ENCODE data around the gene INPPL1. TPM values are rescaled to one million over a fixed set of nuclear protein-coding genes. Genes with fewer than 3 reads are reported as not detected.

Gene INPPL1
- total RNA-seq, 2 experiments from 2014 or later: 103 to 195 TPM

DNA sequence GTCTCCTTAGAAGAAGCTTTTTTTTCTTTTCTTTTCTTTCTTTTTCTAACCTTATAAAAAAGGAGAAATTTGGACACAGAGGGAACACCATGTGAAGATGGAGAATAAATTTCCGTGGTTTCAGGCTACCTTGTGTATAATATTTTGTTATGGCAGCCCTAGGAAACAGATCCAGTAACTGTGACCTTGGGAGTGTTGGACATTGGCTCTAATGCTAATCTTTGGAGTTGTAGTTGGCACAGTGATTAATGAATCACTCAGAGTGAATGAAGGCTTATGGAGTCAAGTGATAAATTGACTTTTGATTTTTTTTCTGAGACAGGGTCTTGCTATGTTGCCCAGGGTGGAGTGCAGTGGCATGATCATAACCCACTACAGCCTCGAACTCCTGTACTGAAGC, 34.9 kb downstream of the INPPL1 start:
- intact Hi-C loops (cut with micrococcal nuclease; ENCODE audit: unreplicated experiment): no loop called here
- Histone ChIP-seq H3K9me3 (ENCODE audit: low read length) (no peaks in the 10 kb centered on the region), H3K27ac (ENCODE audit: low read depth, low read length, poor library complexity, severe bottlenecking) (no peak overlapping the region), H2AFZ (ENCODE audit: low read length) (no peak overlapping the region), H3K79me2 (ENCODE audit: insufficient read depth, low read depth, low read length) (no peaks in the 10 kb centered on the region), H4K20me1 (ENCODE audit: insufficient read depth, low read length) (no peaks in the 10 kb centered on the region), H3K4me1 (ENCODE audit: insufficient read depth, low read length, poor library complexity, severe bottlenecking) (no peaks in the 10 kb centered on the region), H3K9me2 (ENCODE audit: insufficient read depth, low read length) (no peaks in the 10 kb centered on the region), H3K4me2 (ENCODE audit: low read length) (no peak overlapping the region), H3K36me3 (ENCODE audit: insufficient read depth, low read length) (no peaks in the 10 kb centered on the region), H3K4me3 (ENCODE audit: low read depth, low read length, poor library complexity, severe bottlenecking) (no peak overlapping the region)
- no TSS peak for BruUV-seq (replicated peaks)
- ChIA-PET CTCF (ENCODE audit: unreplicated experiment) (no interaction called here), POLR2A (no interaction called here)
- DNase-seq (ENCODE audit: low spot score): no peak
- TF ChIP-seq EZH2phosphoT487 (IDR thresholded peaks at IDR 0.05; ENCODE audit: borderline replicate concordance, low read depth, low read length) (no peak), CTCF (conservative IDR thresholded peaks at IDR 0.05; ENCODE audit: low read length) (no peak)

GRCh38 chr11:72260574-72260973, 36.0 kb downstream of the INPPL1 start:
- no peak overlapping the region for H3K4me2 ChIP-seq (ENCODE audit: low read length)
- ChIA-PET POLR2A (no interaction called here), CTCF (ENCODE audit: unreplicated experiment) (no interaction called here)
- intact Hi-C loops (cut with micrococcal nuclease; ENCODE audit: unreplicated experiment): no loop called here
- no peaks in the 10 kb centered on the region for H3K36me3 ChIP-seq (ENCODE audit: insufficient read depth, low read length)
- no peak for TF ChIP-seq EZH2phosphoT487 (IDR thresholded peaks at IDR 0.05; ENCODE audit: borderline replicate concordance, low read depth, low read length)
- no peak for TF ChIP-seq CTCF (conservative IDR thresholded peaks at IDR 0.05; ENCODE audit: low read length)
- no peaks in the 10 kb centered on the region for H3K4me1 ChIP-seq (ENCODE audit: insufficient read depth, low read length, poor library complexity, severe bottlenecking)
- BruUV-seq (replicated peaks): no TSS peak
- no peaks in the 10 kb centered on the region for H3K79me2 ChIP-seq (ENCODE audit: insufficient read depth, low read depth, low read length)
- no peaks in the 10 kb centered on the region for H3K9me3 ChIP-seq (ENCODE audit: low read length)
- no peaks in the 10 kb centered on the region for H3K9me2 ChIP-seq (ENCODE audit: insufficient read depth, low read length)
- H2AFZ ChIP-seq (ENCODE audit: low read length): no peak overlapping the region
- H3K4me3 ChIP-seq (ENCODE audit: low read depth, low read length, poor library complexity, severe bottlenecking): no peak overlapping the region
- no peaks in the 10 kb centered on the region for H4K20me1 ChIP-seq (ENCODE audit: insufficient read depth, low read length)
- no peak for DNase-seq (ENCODE audit: low spot score)
- no peak overlapping the region for H3K27ac ChIP-seq (ENCODE audit: low read depth, low read length, poor library complexity, severe bottlenecking)

GRCh38 chr11:72263361-72263760, 38.8 kb downstream of the INPPL1 start:
- ChIA-PET CTCF (ENCODE audit: unreplicated experiment) (no interaction called here), POLR2A (no interaction called here)
- H2AFZ ChIP-seq (ENCODE audit: low read length): no peak overlapping the region

More at GRCh38 chr11:72263361-72263760, 38.8 kb downstream of the INPPL1 start:
- intact Hi-C loops (cut with micrococcal nuclease; ENCODE audit: unreplicated experiment): no loop called here
- DNase-seq (ENCODE audit: low spot score): no peak
- Histone ChIP-seq H3K4me2 (ENCODE audit: low read length) (no peak overlapping the region), H4K20me1 (ENCODE audit: insufficient read depth, low read length) (no peaks in the 10 kb centered on the region), H3K36me3 (ENCODE audit: insufficient read depth, low read length) (no peaks in the 10 kb centered on the region), H3K27ac (ENCODE audit: low read depth, low read length, poor library complexity, severe bottlenecking) (no peak overlapping the region), H3K4me1 (ENCODE audit: insufficient read depth, low read length, poor library complexity, severe bottlenecking) (peaks cover 8% of the 10 kb centered on the region), H3K4me3 (ENCODE audit: low read depth, low read length, poor library complexity, severe bottlenecking) (no peak overlapping the region), H3K9me2 (ENCODE audit: insufficient read depth, low read length) (no peaks in the 10 kb centered on the region), H3K79me2 (ENCODE audit: insufficient read depth, low read depth, low read length) (no peaks in the 10 kb centered on the region), H3K9me3 (ENCODE audit: low read length) (no peaks in the 10 kb centered on the region)
- BruUV-seq (replicated peaks): no TSS peak
- no peak for TF ChIP-seq CTCF (conservative IDR thresholded peaks at IDR 0.05; ENCODE audit: low read length)
- TF ChIP-seq EZH2phosphoT487 (IDR thresholded peaks at IDR 0.05; ENCODE audit: borderline replicate concordance, low read depth, low read length): no peak
